GM12874 (cell line): ENCODE data around the gene ZCCHC24.

ENCODE experiments used
- TF ChIP-seq, protein P1 (sequence below): IDR thresholded peaks from 2 replicates; pipeline ENCODE4 v1.5.1; 2011; ENCODE audit warnings: low read depth, mild to moderate bottlenecking, control low read depth, low read length, moderate library complexity; ENCODE audit not compliant: insufficient read depth

ZCCHC24 gene

DNA sequence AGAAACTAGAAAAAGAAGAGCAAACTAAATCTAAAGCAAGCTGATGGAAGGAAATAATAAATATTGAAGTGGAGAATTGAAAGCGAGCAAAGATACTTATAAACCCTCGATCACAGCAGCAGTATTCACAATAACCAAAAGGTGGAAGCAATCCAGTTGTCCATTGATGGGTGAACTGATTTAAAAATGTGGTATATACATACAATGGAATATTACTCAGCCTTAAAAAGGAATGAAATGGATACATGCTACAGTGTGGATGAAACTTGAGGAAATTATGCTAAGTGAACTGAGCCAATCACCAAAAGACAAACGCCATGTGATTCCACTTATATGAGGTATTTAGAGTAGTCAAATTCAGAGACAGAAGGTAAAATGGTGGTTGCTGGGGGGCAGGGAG, 17.5 kb downstream of the ZCCHC24 start:
- TF ChIP-seq, protein P1, sequence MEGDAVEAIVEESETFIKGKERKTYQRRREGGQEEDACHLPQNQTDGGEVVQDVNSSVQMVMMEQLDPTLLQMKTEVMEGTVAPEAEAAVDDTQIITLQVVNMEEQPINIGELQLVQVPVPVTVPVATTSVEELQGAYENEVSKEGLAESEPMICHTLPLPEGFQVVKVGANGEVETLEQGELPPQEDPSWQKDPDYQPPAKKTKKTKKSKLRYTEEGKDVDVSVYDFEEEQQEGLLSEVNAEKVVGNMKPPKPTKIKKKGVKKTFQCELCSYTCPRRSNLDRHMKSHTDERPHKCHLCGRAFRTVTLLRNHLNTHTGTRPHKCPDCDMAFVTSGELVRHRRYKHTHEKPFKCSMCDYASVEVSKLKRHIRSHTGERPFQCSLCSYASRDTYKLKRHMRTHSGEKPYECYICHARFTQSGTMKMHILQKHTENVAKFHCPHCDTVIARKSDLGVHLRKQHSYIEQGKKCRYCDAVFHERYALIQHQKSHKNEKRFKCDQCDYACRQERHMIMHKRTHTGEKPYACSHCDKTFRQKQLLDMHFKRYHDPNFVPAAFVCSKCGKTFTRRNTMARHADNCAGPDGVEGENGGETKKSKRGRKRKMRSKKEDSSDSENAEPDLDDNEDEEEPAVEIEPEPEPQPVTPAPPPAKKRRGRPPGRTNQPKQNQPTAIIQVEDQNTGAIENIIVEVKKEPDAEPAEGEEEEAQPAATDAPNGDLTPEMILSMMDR, result no peak

DNA sequence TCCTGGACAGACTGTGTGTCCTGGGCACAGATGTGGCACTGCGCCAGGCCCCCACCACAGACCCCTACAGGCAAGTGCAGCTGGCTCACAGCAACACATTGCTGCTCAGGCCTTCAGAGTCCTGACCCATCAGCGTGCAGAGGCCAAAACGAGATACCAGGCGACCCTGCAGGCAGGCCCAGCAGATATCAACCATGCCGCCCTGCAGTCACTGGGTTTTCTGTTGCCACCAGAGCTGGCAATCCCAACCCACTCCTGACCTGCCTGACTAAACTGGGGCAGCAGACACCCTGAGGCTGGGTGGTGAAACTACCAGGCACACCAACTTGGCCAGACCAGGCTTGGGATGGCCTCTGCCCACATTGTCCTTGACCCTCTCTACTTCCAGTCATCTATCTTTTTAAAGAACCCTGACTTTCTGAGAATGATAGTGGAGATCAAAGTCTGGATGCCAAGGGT, 20.3 kb downstream of the ZCCHC24 start:
- TF ChIP-seq, protein P1, result no peak

DNA sequence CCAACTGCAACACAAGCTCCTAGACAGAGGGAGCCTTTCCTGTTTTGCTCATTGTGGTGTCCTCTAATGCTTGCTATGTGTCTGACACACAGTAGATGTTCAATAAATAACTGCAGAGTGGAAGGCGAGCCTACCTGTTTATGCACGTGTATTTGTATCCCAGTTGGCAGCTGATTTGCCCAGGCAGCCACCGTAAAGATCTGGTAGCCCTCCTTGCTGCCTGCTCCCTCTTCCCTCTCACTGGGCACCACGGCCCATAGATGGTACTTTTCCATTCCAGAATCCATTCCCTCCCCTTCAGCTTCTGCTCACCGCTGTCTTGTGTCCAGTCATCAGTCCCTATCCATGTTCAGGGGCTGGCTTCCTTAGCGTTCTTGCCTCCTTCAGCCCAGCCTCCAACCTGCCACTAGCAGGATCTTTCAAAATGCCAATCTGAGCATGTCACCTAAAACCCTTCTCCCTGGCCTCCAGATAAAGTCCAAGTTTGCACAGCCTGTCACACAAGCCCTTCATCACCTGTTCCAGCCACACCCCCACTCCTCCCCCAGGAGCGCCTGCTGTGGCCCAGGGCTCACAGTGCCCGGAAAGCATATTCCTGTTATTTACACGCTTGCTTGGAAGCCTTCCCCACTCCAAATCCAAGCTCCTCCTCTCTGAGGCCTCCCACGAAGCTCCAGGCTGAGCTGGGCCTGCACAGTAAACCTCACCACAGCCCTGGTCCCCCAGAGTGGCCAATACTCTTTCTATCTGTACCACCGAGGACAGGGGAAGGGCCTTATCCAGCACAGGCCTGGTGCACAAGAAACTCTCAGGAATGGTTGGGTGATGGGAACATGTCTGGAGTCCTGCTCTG, 21.0 kb downstream of the ZCCHC24 start:
- TF ChIP-seq, protein P1, result no peak

DNA sequence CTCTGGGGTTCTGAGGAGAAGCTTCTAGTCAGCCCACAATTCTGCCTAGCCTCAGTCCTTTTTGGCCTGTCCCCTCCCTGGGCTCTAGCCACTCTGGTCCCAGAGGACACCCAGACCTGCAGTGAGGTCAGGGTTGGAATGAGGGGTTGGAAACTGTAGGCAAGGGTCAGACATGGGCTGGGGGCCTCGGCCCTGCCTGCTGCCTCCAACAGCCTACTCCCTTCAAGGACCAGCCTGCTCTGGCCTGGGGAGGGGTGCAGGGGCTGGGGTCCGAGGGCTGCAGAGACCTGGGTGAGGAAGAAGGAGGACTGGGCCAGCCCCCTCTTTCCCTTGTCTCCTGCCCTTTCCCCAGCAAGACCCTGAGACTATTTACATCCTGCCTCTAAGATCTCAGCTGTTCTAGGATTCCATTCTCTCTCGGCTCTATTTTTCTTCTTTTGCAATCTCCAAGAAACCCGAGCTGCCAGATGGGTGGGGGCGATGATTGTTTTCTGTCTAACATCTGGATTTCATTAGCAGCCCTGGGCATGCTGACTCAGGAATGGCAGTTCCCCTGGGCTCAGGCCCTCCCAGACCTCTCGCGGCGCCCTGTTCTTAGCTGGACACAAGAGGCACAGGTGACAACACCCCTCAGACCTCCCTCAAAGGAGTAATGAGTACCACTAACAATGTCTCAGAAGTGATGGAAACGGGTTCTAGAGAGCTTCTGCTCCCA, 23.1 kb downstream of the ZCCHC24 start:
- TF ChIP-seq, protein P1, result no peak

DNA sequence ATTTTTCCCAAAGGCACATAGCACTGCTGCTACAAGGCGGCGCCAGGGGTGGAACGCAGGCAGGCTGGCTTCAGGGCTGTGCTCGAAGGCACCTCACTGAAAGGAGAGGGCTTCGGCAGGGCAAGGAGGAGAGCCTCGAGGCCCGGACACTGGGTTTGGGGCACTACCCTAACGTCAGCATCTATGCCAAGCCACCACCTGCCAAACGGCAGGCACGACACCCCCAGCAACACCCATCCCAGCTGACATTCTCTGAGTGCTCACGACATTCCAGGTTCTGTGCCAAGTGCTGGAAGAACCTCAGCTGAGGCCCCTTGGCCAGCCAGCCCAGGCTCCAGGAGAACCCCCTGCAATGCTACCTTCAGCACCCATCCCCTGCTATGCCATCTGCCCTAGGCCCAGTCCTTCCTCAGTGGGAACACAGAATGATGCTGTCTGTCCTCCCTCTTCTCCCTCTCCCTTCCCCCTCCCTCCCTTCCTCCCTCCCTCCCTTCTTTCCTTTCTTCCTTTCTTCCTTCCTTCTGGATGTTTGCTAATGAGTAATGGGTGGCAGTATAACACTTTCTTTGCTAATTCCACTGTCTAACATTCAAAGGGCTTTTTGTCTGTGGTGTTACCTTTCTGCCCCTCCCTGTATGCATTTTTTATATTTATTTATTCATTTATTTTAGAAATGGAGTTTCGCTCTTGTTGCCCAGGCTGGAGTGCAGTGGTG, 24.3 kb downstream of the ZCCHC24 start:
- TF ChIP-seq, protein P1, result no peak

DNA sequence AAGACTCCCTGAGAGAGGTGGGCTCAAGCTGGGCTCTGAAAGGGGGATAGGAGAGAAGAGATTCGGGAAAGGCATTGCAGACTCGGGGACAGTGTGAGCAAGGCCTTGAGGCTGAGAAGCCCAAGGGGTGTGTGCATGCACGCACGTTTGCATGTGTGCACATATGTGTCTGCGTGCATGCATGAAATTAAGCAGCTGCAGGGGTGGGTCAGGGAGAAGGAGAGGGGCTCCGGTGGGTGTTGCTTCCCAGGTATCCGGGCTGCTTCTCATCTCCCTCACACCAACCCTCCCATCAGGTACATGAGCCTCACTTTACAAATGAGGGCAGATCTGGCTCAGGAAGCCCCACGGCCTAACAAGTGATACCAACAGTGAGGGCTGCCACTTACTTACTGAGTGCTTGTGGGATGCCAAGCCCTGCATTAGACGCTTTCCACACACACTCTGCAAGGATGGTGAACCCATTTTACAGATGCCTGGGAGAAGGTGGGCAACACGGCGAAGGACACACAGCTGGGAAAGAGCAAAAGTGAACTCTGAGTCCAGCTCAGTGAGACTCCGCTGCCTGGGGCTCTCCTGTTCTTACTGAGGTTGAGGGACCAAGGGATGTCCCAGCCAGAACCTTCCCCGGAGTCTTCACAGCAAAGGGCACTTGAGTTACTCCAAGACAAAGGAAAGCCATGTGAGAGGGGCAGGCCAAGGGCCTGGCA, 26.4 kb downstream of the ZCCHC24 start:
- TF ChIP-seq, protein P1, result no peak
